Measurements from ENCODE around the gene PASD1.
"Not testable (repeated sequence)": the region's sequence is repeated elsewhere in the genome, so short reads cannot be mapped to it uniquely, and the experiment has no call there.

The PASD1 gene

DNA sequence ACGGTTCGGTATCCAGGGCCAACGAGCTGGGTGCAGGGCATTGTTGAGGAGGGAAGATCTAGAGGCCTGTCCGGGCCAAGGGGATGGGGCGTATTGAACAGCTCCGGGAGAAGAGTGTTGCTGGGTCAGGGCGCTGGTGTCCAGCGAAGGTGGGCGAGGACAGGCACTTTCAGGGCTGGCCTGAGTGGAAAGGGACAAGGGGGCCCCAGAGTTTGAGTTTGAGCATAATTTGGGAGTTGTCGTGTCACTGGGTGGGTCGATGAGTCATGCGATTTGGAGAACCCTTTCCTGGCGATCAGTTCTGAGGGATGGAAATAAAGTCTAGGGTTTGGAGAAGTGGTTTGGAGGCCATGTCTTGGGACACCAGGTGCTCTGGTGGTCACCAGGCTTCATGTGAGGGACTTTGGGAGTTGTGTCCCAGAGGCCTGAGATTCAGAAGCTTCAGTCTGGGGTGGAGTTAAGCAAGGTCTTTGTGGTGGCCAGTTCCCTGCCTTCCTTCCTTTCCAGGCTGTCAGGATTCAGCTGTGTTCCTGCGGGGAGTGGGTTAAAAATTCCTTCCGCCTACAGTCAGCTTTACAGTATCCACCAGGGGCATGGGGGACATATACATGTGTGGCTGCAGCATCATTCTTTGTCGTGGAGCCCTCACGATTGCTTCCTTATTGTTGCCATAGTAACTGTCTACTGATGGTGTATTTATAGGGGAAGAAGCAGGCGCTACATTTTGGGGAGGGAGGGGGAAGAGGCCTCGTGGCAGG, 132.3 kb downstream of the PASD1 start:
- Histone ChIP-seq H4K20me1 (ENCODE audit: insufficient read depth) (no peaks in the 10 kb centered on the region), H3K4me3 (IDR thresholded peaks at IDR 0.05; ENCODE audit: insufficient read depth, low read depth, low read length) (no peak overlapping the region), H2AFZ (ENCODE audit: low read depth) (no peak overlapping the region), H3K27ac (no peak overlapping the region), H3K4me1 (ENCODE audit: low read depth, poor library complexity, severe bottlenecking) (no peaks in the 10 kb centered on the region), H3K79me2 (ENCODE audit: insufficient read depth, low read depth) (no peaks in the 10 kb centered on the region), H3K27me3 (ENCODE audit: insufficient read depth, low read depth) (no peaks in the 10 kb centered on the region), H3K9ac (no peak overlapping the region), H3K4me2 (no peak overlapping the region), H3K36me3 (ENCODE audit: insufficient read depth) (no peaks in the 10 kb centered on the region)
- TF ChIP-seq, protein P1, sequence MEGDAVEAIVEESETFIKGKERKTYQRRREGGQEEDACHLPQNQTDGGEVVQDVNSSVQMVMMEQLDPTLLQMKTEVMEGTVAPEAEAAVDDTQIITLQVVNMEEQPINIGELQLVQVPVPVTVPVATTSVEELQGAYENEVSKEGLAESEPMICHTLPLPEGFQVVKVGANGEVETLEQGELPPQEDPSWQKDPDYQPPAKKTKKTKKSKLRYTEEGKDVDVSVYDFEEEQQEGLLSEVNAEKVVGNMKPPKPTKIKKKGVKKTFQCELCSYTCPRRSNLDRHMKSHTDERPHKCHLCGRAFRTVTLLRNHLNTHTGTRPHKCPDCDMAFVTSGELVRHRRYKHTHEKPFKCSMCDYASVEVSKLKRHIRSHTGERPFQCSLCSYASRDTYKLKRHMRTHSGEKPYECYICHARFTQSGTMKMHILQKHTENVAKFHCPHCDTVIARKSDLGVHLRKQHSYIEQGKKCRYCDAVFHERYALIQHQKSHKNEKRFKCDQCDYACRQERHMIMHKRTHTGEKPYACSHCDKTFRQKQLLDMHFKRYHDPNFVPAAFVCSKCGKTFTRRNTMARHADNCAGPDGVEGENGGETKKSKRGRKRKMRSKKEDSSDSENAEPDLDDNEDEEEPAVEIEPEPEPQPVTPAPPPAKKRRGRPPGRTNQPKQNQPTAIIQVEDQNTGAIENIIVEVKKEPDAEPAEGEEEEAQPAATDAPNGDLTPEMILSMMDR (conservative IDR thresholded peaks at IDR 0.05; ENCODE audit: low read depth, low read length): no peak

DNA sequence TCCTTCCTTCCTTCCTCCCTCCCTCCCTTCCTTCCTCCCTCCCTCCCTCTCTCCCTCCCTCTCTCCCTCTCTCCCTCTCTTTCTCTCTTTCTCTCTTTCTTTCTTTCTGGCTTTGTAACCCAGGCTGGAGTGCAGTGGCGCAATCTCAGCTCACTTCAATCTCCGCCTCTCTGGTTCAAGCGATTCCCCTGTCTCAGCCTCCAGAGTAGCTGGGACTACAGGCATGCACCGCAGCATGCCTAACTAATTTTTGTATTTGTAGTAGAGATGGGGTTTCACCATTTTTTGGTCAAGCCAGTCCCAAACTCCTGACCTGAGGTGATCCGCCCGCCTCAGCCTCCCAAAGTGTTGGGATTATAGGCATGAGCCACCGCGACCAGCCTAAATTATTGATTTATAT, 133.6 kb downstream of the PASD1 start:
- not testable (repeated sequence) for H3K27ac ChIP-seq; H3K4me1 ChIP-seq (ENCODE audit: low read depth, poor library complexity, severe bottlenecking); H3K4me3 ChIP-seq (IDR thresholded peaks at IDR 0.05; ENCODE audit: insufficient read depth, low read depth, low read length); H3K36me3 ChIP-seq (ENCODE audit: insufficient read depth); H3K9ac ChIP-seq; H3K27me3 ChIP-seq (ENCODE audit: insufficient read depth, low read depth); H4K20me1 ChIP-seq (ENCODE audit: insufficient read depth); H2AFZ ChIP-seq (ENCODE audit: low read depth); H3K79me2 ChIP-seq (ENCODE audit: insufficient read depth, low read depth); H3K4me2 ChIP-seq

DNA sequence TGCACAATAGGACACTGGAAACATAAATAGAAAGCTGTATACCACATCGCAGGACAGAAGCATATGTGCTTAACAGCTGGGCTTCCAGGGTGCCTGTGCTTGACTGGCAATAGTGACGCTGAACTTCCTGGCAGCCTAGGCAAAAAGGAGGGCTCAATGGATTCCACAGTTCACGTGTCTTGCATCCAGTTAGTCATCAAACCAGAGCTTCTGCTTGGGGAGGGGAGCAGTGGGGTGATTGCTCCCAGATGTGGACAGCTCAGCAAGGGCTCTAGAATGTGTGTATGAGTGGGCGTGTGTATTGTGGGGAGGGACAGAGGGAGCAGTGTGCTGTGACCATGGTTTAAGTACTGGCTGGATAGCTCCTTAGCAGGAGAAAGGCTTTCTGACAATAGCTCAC, 134.0 kb downstream of the PASD1 start:
- TF ChIP-seq, protein P1 (conservative IDR thresholded peaks at IDR 0.05; ENCODE audit: low read depth, low read length): no peak
- Histone ChIP-seq H3K4me3 (IDR thresholded peaks at IDR 0.05; ENCODE audit: insufficient read depth, low read depth, low read length) (no peak overlapping the region), H3K9ac (no peak overlapping the region), H4K20me1 (ENCODE audit: insufficient read depth) (no peaks in the 10 kb centered on the region), H2AFZ (ENCODE audit: low read depth) (no peak overlapping the region), H3K27me3 (ENCODE audit: insufficient read depth, low read depth) (no peaks in the 10 kb centered on the region), H3K79me2 (ENCODE audit: insufficient read depth, low read depth) (no peaks in the 10 kb centered on the region), H3K36me3 (ENCODE audit: insufficient read depth) (no peaks in the 10 kb centered on the region), H3K27ac (no peak overlapping the region), H3K4me1 (ENCODE audit: low read depth, poor library complexity, severe bottlenecking) (no peaks in the 10 kb centered on the region), H3K4me2 (no peak overlapping the region)

DNA sequence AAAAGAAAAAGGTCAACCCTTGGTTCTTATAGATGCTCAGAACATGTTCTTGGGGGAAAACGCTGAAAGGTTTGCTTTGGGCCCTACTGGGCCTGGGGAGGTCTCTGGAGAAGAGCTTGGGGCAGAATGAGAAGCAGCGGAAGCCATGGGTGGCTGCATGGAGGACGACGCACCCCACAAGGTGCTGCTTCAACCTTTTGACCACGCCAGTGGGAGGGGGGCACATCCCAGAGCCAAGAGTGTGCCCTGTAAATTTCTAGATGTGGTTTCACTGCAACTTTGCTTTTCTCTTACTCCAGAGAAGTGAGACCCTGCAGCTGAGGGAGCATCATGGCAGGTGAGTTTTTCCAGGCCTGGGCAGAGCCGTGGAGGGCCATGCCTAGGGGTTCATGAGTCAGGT, 135.0 kb downstream of the PASD1 start:
- Histone ChIP-seq H2AFZ (ENCODE audit: low read depth) (no peak overlapping the region), H3K36me3 (ENCODE audit: insufficient read depth) (no peaks in the 10 kb centered on the region), H3K27ac (no peak overlapping the region), H3K27me3 (ENCODE audit: insufficient read depth, low read depth) (no peaks in the 10 kb centered on the region), H3K4me3 (IDR thresholded peaks at IDR 0.05; ENCODE audit: insufficient read depth, low read depth, low read length) (no peak overlapping the region), H3K79me2 (ENCODE audit: insufficient read depth, low read depth) (no peaks in the 10 kb centered on the region), H3K4me2 (no peak overlapping the region), H3K9ac (no peak overlapping the region), H4K20me1 (ENCODE audit: insufficient read depth) (no peaks in the 10 kb centered on the region), H3K4me1 (ENCODE audit: low read depth, poor library complexity, severe bottlenecking) (no peaks in the 10 kb centered on the region)
- TF ChIP-seq, protein P1 (conservative IDR thresholded peaks at IDR 0.05; ENCODE audit: low read depth, low read length): no peak

DNA sequence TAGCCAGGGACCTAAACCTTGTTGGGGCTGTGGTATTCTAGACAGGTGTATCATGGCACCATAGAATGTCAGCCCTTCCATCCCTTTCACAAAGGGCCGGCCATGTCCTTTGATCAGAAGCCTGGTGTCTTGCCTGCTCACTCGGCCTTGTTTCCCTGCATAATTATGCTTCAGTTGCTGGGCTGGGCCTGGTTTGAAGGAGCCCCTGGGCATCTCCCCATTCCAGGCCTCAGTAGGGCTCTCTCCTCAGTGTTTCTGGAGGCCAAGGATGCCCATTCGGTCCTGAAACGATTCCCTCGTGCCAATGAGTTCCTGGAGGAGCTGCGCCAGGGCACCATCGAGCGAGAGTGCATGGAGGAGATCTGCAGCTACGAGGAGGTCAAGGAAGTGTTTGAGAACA, 136.3 kb downstream of the PASD1 start:
- Histone ChIP-seq H3K9ac (no peak overlapping the region), H4K20me1 (ENCODE audit: insufficient read depth) (no peaks in the 10 kb centered on the region), H3K27ac (no peak overlapping the region), H3K36me3 (ENCODE audit: insufficient read depth) (no peaks in the 10 kb centered on the region), H3K79me2 (ENCODE audit: insufficient read depth, low read depth) (no peaks in the 10 kb centered on the region), H3K4me2 (no peak overlapping the region), H3K4me3 (IDR thresholded peaks at IDR 0.05; ENCODE audit: insufficient read depth, low read depth, low read length) (no peak overlapping the region), H3K4me1 (ENCODE audit: low read depth, poor library complexity, severe bottlenecking) (no peaks in the 10 kb centered on the region), H3K27me3 (ENCODE audit: insufficient read depth, low read depth) (no peaks in the 10 kb centered on the region), H2AFZ (ENCODE audit: low read depth) (no peak overlapping the region)
- TF ChIP-seq, protein P1 (conservative IDR thresholded peaks at IDR 0.05; ENCODE audit: low read depth, low read length): no peak

All from KMS-11 (cell line).